ENCODE data around the gene DDIT3. TPM values are rescaled to one million over a fixed set of nuclear protein-coding genes. Genes with fewer than 3 reads are reported as not detected.

The DDIT3 gene
- total and polyA plus RNA-seq, 7 experiments from 2014 or later: 15.9 to 124 (median 48.8) TPM

GRCh38 chr12:57473392-57473791 is 46.9 kb downstream of the DDIT3 start:
- H3K36me3 Mint-ChIP-seq: peaks cover 7 to 42% (median 36%) of the 10 kb centered on the region in 5 donors
- peak overlapping the region in 8 of 9 donors; percentile 80 to 93 (median 88) for H3K27ac Mint-ChIP-seq
- no peak for DNase-seq
- H3K4me1 Mint-ChIP-seq: peaks cover 38 to 65% (median 50%) of the 10 kb centered on the region in 7 donors
- no peak for ATAC-seq
- H3K4me1 ChIP-seq (ENCODE audit: control insufficient read depth in 2 of 2, insufficient read depth in 2 of 2, low read length in 2 of 2): peaks cover 31 to 47% of the 10 kb centered on the region in 2 donors
- peaks cover 23 to 70% (median 41%) of the 10 kb centered on the region in 3 experiments for H3K36me3 ChIP-seq (ENCODE audit: control insufficient read depth in 2 of 3, insufficient read depth in 3 of 3, low read length in 3 of 3)
- CTCF ChIA-PET: interaction anchor here (9.6 kb wide), 1 partner anchor 13 kb away, joined by 101 read pairs; the partner anchor contains the start of gene GLI1
- H3K27me3 Mint-ChIP-seq: no peaks in the 10 kb centered on the region
- H3K4me3 Mint-ChIP-seq: peak overlapping the region in 9 of 10 donors; percentile 65 to 90 (median 78)
- H3K4me3 ChIP-seq (ENCODE audit: low read length): no peak overlapping the region
- H3K9me3 Mint-ChIP-seq: no peaks in the 10 kb centered on the region
- POLR2A ChIA-PET: interaction anchor here (0.9 to 2.0 kb wide), 3 partner anchors 8 to 50 kb away, joined by 3 to 15 read pairs (median 3); partner anchors contain the start of gene DDIT3
- H3K9me3 ChIP-seq (ENCODE audit: control insufficient read depth in 2 of 3, low read length in 3 of 3): no peaks in the 10 kb centered on the region
- intact Hi-C loops (cut with micrococcal nuclease): no loop called here
- H3K27me3 ChIP-seq (ENCODE audit: control insufficient read depth in 2 of 2, insufficient read depth in 2 of 2, low read length in 2 of 2): no peaks in the 10 kb centered on the region
- H3K27ac ChIP-seq (ENCODE audit: low read depth, low read length): peak overlapping the region; percentile 94

GRCh38 chr12:57472391-57472790 is 47.9 kb downstream of the DDIT3 start:
- CTCF ChIA-PET: interaction anchor here (0.9 kb wide), 1 partner anchor 11 kb away, joined by 3 read pairs; no protein-coding TSS in a partner anchor
- no peak overlapping the region for H3K4me3 ChIP-seq (ENCODE audit: low read length)
- ATAC-seq: no peak
- Mint-ChIP-seq H3K9me3 (no peaks in the 10 kb centered on the region), H3K27me3 (no peaks in the 10 kb centered on the region), H3K4me3 (peak overlapping the region in 4 of 10 donors; percentile 1 to 41 (median 19)), H3K4me1 (peaks cover 41 to 62% (median 48%) of the 10 kb centered on the region in 7 donors), H3K36me3 (peaks cover 17 to 48% (median 46%) of the 10 kb centered on the region in 5 donors), H3K27ac (peak overlapping the region in 8 of 9 donors; percentile 55 to 90 (median 73))
- no peak for DNase-seq
- H3K36me3 ChIP-seq (ENCODE audit: control insufficient read depth in 2 of 3, insufficient read depth in 3 of 3, low read length in 3 of 3): peaks cover 23 to 79% (median 41%) of the 10 kb centered on the region in 3 experiments
- POLR2A ChIA-PET: interaction anchor here (1.5 to 2.3 kb wide), 2 partner anchors 10 to 17 kb away, joined by 3 to 6 read pairs; partner anchors contain the start of gene INHBE
- no peaks in the 10 kb centered on the region for H3K27me3 ChIP-seq (ENCODE audit: control insufficient read depth in 2 of 2, insufficient read depth in 2 of 2, low read length in 2 of 2)
- H3K9me3 ChIP-seq (ENCODE audit: control insufficient read depth in 2 of 3, low read length in 3 of 3): no peaks in the 10 kb centered on the region
- H3K4me1 ChIP-seq (ENCODE audit: control insufficient read depth in 2 of 2, insufficient read depth in 2 of 2, low read length in 2 of 2): peaks cover 27 to 42% of the 10 kb centered on the region in 2 donors
- intact Hi-C loops (cut with micrococcal nuclease): no loop called here
- H3K27ac ChIP-seq (ENCODE audit: low read depth, low read length): peak overlapping the region; percentile 36

GRCh38 chr12:57471661-57472060 is 48.7 kb downstream of the DDIT3 start:
- no peaks in the 10 kb centered on the region for H3K9me3 ChIP-seq (ENCODE audit: control insufficient read depth in 2 of 3, low read length in 3 of 3)
- no peaks in the 10 kb centered on the region for H3K27me3 ChIP-seq (ENCODE audit: control insufficient read depth in 2 of 2, insufficient read depth in 2 of 2, low read length in 2 of 2)
- Mint-ChIP-seq H3K4me1 (peaks cover 39 to 58% (median 51%) of the 10 kb centered on the region in 7 donors), H3K27me3 (no peaks in the 10 kb centered on the region), H3K9me3 (no peaks in the 10 kb centered on the region), H3K27ac (peak overlapping the region in 6 of 9 donors; percentile 65 to 85 (median 73)), H3K4me3 (no peak overlapping the region), H3K36me3 (peaks cover 17 to 54% (median 38%) of the 10 kb centered on the region in 5 donors)
- intact Hi-C loops (cut with micrococcal nuclease): no loop called here
- ATAC-seq (no peak), DNase-seq (no peak)
- CTCF ChIA-PET: interaction anchor here (0.5 to 0.9 kb wide), 4 partner anchors 11 to 152 kb away, joined by 3 read pairs; no protein-coding TSS in a partner anchor
- peaks cover 27 to 42% of the 10 kb centered on the region in 2 donors for H3K4me1 ChIP-seq (ENCODE audit: control insufficient read depth in 2 of 2, insufficient read depth in 2 of 2, low read length in 2 of 2)
- POLR2A ChIA-PET: interaction anchor here (0.6 to 2.3 kb wide), 6 partner anchors 9 to 73 kb away, joined by 3 to 6 read pairs (median 3); partner anchors contain the start of genes DDIT3 and INHBE
- H3K27ac ChIP-seq (ENCODE audit: low read depth, low read length): peak overlapping the region; percentile 36
- H3K36me3 ChIP-seq (ENCODE audit: control insufficient read depth in 2 of 3, insufficient read depth in 3 of 3, low read length in 3 of 3): peaks cover 23 to 84% (median 41%) of the 10 kb centered on the region in 3 experiments
- H3K4me3 ChIP-seq (ENCODE audit: low read length): no peak overlapping the region

- intact Hi-C loops (cut with micrococcal nuclease): no loop called here
- peaks cover 17 to 54% (median 38%) of the 10 kb centered on the region in 5 donors for H3K36me3 Mint-ChIP-seq
- peaks cover 27 to 42% of the 10 kb centered on the region in 2 donors for H3K4me1 ChIP-seq (ENCODE audit: control insufficient read depth in 2 of 2, insufficient read depth in 2 of 2, low read length in 2 of 2)
Observed at GRCh38 chr12:57470970-57471656, 49.2 kb downstream of the DDIT3 start.

DNA sequence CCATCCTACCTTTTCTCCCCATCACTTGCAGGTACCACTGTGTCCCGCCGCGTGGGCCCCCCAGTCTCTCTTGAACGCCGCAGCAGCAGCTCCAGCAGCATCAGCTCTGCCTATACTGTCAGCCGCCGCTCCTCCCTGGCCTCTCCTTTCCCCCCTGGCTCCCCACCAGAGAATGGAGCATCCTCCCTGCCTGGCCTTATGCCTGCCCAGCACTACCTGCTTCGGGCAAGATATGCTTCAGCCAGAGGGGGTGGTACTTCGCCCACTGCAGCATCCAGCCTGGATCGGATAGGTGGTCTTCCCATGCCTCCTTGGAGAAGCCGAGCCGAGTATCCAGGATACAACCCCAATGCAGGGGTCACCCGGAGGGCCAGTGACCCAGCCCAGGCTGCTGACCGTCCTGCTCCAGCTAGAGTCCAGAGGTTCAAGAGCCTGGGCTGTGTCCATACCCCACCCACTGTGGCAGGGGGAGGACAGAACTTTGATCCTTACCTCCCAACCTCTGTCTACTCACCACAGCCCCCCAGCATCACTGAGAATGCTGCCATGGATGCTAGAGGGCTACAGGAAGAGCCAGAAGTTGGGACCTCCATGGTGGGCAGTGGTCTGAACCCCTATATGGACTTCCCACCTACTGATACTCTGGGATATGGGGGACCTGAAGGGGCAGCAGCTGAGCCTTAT is 49.9 kb downstream of the DDIT3 start:
- ATAC-seq (no peak), DNase-seq (no peak)
- H3K27me3 ChIP-seq (ENCODE audit: control insufficient read depth in 2 of 2, insufficient read depth in 2 of 2, low read length in 2 of 2): no peaks in the 10 kb centered on the region
- Mint-ChIP-seq H3K27ac (peak overlapping the region in 2 of 9 donors; percentile 21 to 65), H3K36me3 (peaks cover 17 to 54% (median 38%) of the 10 kb centered on the region in 5 donors), H3K4me3 (no peak overlapping the region), H3K27me3 (no peaks in the 10 kb centered on the region), H3K9me3 (no peaks in the 10 kb centered on the region), H3K4me1 (peaks cover 36 to 53% (median 48%) of the 10 kb centered on the region in 7 donors)
- peaks cover 21 to 37% of the 10 kb centered on the region in 2 donors for H3K4me1 ChIP-seq (ENCODE audit: control insufficient read depth in 2 of 2, insufficient read depth in 2 of 2, low read length in 2 of 2)
- CTCF ChIA-PET: interaction anchor here (0.9 kb wide), 1 partner anchor 151 kb away, joined by 3 read pairs; no protein-coding TSS in a partner anchor
- intact Hi-C loops (cut with micrococcal nuclease): no loop called here
- no peak overlapping the region for H3K27ac ChIP-seq (ENCODE audit: low read depth, low read length)
- POLR2A ChIA-PET: interaction anchor here (0.7 to 2.3 kb wide), 3 partner anchors 8 to 283 kb away, joined by 3 to 8 read pairs (median 6); no protein-coding TSS in a partner anchor
- H3K9me3 ChIP-seq (ENCODE audit: control insufficient read depth in 2 of 3, low read length in 3 of 3): no peaks in the 10 kb centered on the region
- no peak overlapping the region for H3K4me3 ChIP-seq (ENCODE audit: low read length)
- peaks cover 23 to 81% (median 41%) of the 10 kb centered on the region in 3 experiments for H3K36me3 ChIP-seq (ENCODE audit: control insufficient read depth in 2 of 3, insufficient read depth in 3 of 3, low read length in 3 of 3)

More at GRCh38 chr12:57470970-57471656, 49.2 kb downstream of the DDIT3 start:
- H3K4me3 ChIP-seq (ENCODE audit: low read length): no peak overlapping the region
- H3K4me3 Mint-ChIP-seq: peak overlapping the region in 1 of 10 donors; percentile 53
- no peaks in the 10 kb centered on the region for H3K27me3 ChIP-seq (ENCODE audit: control insufficient read depth in 2 of 2, insufficient read depth in 2 of 2, low read length in 2 of 2)
- POLR2A ChIA-PET: interaction anchor here (0.6 to 2.3 kb wide), 7 partner anchors 9 to 282 kb away, joined by 3 to 6 read pairs (median 3); partner anchors contain the start of genes DDIT3 and INHBE
- ATAC-seq: peak; percentile 3
- H3K27ac ChIP-seq (ENCODE audit: low read depth, low read length): no peak overlapping the region
- DNase-seq: no peak
- H3K9me3 Mint-ChIP-seq: no peaks in the 10 kb centered on the region
- no peaks in the 10 kb centered on the region for H3K9me3 ChIP-seq (ENCODE audit: control insufficient read depth in 2 of 3, low read length in 3 of 3)
- peak overlapping the region in 5 of 9 donors; percentile 21 to 73 (median 72) for H3K27ac Mint-ChIP-seq
- no peaks in the 10 kb centered on the region for H3K27me3 Mint-ChIP-seq
- peaks cover 33 to 53% (median 48%) of the 10 kb centered on the region in 7 donors for H3K4me1 Mint-ChIP-seq
- H3K36me3 ChIP-seq (ENCODE audit: control insufficient read depth in 2 of 3, insufficient read depth in 3 of 3, low read length in 3 of 3): peaks cover 23 to 84% (median 41%) of the 10 kb centered on the region in 3 experiments
- CTCF ChIA-PET: interaction anchor here (0.5 to 0.9 kb wide), 3 partner anchors 12 to 152 kb away, joined by 3 read pairs; no protein-coding TSS in a partner anchor
